ENCODE data around the gene RNU6-7.

The RNU6-7 gene

GRCh38 chr14:32201816-32202490 is at the start of gene RNU6-7:
RNU6-7 (plus strand) TSS chr14:32202045.
- H3K4me1 ChIP-seq (ENCODE audit: insufficient read depth, low read length): 0 out of 2 replicates have a peak, but pooled peaks cover 7% of the 10 kb centered on the region
- no peaks in the 10 kb centered on the region for H3K9me3 ChIP-seq (ENCODE audit: control insufficient read depth, insufficient read depth, low read length)
- no peaks in the 10 kb centered on the region for H3K36me3 ChIP-seq (ENCODE audit: insufficient read depth, low read length)
- peak within 1 kb of the TSS; percentile 85 for H3K9ac ChIP-seq (ENCODE audit: low read depth, low read length)

DNA sequence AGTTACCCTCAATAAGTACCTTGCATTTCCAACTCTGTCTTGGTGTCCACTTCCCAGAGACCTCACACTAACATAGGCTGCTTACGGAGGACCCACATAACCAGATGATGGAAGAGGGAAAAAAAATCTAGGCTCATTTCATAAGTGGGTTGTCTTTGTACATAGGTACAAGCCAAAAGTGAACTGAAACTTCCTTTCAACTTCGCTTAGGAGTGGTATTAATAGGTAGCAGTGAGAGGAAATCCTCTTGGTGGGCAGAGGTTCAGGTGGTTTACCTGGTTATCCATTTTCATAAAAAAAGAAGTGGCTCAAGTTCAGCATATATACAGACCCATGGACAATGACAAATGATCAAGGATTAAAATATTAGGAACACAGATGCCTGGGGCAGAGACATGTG is 35.8 kb upstream of the RNU6-7 start:
- Histone ChIP-seq H3K9ac (ENCODE audit: low read depth, low read length) (no peak overlapping the region), H3K36me3 (ENCODE audit: insufficient read depth, low read length) (no peaks in the 10 kb centered on the region; the same call in 1 of the 2 replicates), H3K9me3 (ENCODE audit: control insufficient read depth, insufficient read depth, low read length) (peaks cover 4% of the 10 kb centered on the region; the same call in 1 of the 2 replicates), H3K4me1 (ENCODE audit: insufficient read depth, low read length) (no peaks in the 10 kb centered on the region)

DNA sequence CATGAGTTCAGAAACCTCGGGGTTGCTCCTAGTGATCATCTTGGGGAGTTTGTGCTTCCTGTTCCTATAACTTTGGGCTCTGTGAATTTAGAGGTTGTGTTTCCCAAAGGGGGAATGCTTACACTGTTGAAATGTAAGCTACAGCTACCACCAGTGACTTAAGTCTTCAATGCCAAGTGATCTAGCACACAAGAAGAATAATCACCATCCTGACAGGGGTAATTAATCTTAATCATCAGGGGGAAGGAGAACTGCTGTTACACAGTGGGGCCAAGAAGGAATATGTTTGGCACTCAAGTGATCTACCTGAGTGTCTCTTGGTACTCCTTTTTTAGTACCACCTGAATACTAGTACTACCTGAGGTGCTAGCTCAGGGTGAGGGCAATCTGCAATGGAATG is 34.9 kb upstream of the RNU6-7 start:
- Histone ChIP-seq H3K9me3 (ENCODE audit: control insufficient read depth, insufficient read depth, low read length) (peaks cover 2% of the 10 kb centered on the region; the same call in 1 of the 2 replicates), H3K36me3 (ENCODE audit: insufficient read depth, low read length) (no peaks in the 10 kb centered on the region), H3K4me1 (ENCODE audit: insufficient read depth, low read length) (no peaks in the 10 kb centered on the region), H3K9ac (ENCODE audit: low read depth, low read length) (no peak overlapping the region)

- Histone ChIP-seq H3K9me3 (ENCODE audit: control insufficient read depth, insufficient read depth, low read length) (no peaks in the 10 kb centered on the region; the same call in 1 of the 2 replicates), H3K36me3 (ENCODE audit: insufficient read depth, low read length) (no peaks in the 10 kb centered on the region), H3K4me1 (ENCODE audit: insufficient read depth, low read length) (no peaks in the 10 kb centered on the region), H3K9ac (ENCODE audit: low read depth, low read length) (no peak overlapping the region)
These were observed 33.9 kb upstream of the RNU6-7 start for GRCh38 chr14:32167907-32168306.

DNA sequence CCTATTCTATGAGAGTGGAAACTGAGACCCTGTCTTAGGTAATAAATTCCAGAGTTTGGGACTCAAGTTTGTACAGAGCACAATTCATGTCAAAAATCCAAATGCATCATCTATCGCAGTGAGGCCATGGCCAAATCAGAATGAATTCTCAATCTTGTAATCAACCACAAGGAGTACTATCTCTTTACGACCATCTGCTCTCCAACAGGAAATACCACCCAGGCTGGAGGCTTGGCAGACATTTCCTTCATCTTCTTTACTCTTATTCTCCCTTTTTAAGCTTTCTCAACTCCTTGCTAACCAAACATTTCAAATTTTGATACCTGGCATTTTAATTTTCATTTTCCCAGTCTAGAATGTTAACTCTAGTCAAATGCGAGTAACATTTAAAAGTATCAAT is 32.7 kb upstream of the RNU6-7 start:
- H3K36me3 ChIP-seq (ENCODE audit: insufficient read depth, low read length): no peaks in the 10 kb centered on the region
- H3K9ac ChIP-seq (ENCODE audit: low read depth, low read length): no peak overlapping the region
- H3K9me3 ChIP-seq (ENCODE audit: control insufficient read depth, insufficient read depth, low read length): no peaks in the 10 kb centered on the region; the same call in 1 of the 2 replicates
- no peaks in the 10 kb centered on the region for H3K4me1 ChIP-seq (ENCODE audit: insufficient read depth, low read length)

DNA sequence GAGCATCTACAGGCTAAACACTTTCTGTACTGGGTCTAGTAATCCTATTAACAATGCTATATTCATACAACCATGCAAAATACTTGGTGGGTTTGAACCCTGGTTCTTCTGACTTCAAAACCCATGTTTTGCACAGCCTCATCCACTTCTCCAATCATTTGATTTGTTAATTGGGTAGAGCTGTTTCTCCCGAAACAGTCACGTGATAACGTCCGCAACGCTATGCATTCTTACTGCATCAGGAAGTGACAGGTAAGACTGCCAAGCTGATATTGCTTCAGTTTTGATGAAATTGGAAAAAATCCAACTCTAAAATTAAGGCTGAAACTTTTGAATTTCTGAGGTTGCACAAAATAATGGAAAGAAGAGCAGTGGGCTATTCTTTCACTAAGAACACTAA is 30.4 kb upstream of the RNU6-7 start:
- Histone ChIP-seq H3K9ac (ENCODE audit: low read depth, low read length) (no peak overlapping the region), H3K4me1 (ENCODE audit: insufficient read depth, low read length) (no peaks in the 10 kb centered on the region), H3K36me3 (ENCODE audit: insufficient read depth, low read length) (no peaks in the 10 kb centered on the region), H3K9me3 (ENCODE audit: control insufficient read depth, insufficient read depth, low read length) (no peaks in the 10 kb centered on the region; the same call in 1 of the 2 replicates)

DNA sequence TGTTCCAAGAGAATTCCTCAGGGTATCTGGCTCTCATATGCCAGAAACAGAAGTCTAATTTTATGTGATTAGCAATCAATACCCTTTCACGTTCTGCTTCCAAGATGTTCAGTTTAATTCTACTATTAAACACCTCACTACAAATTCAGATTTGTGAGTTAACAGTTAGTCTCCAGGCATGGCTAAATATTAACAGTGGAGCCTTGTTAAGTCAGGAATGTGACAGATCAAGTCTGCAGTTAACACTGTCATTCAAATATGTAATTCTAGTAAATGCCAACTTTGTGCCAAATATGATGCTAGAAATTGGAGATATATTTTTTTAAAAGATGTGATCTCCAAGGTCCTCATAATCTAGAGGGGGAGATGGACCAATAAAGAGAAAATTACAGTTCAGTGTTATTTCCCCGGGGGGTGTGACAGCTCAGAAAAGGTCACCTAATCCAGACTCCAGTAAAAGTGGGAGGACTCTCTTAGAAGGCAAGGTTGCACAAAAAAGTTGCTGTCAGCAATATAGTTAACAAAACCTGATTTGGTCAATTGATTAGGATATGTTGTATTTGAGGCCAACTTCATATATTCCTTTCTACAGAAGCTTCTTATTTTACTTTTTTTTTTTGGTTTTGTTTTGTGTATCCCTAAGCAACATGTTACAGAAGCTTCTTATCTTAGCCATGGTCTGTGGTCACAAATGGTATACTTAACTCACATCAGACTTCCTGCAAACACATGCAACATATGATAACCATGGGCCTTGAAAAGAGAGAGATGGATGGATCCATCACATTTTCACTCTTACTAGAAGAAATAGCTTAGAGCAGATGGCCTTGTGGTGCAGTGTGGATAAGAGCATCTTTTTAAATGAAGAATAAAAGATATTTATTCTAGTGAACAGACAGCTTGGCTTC is 18.4 kb upstream of the RNU6-7 start:
- Histone ChIP-seq H3K9ac (ENCODE audit: low read depth, low read length) (no peak overlapping the region), H3K36me3 (ENCODE audit: insufficient read depth, low read length) (no peaks in the 10 kb centered on the region), H3K9me3 (ENCODE audit: control insufficient read depth, insufficient read depth, low read length) (peaks cover 6% of the 10 kb centered on the region; the same call in 1 of the 2 replicates), H3K4me1 (ENCODE audit: insufficient read depth, low read length) (no peaks in the 10 kb centered on the region)

- no peaks in the 10 kb centered on the region for H3K4me1 ChIP-seq (ENCODE audit: insufficient read depth, low read length)
- H3K9me3 ChIP-seq (ENCODE audit: control insufficient read depth, insufficient read depth, low read length): peaks cover 6% of the 10 kb centered on the region; the same call in 1 of the 2 replicates
- no peak overlapping the region for H3K9ac ChIP-seq (ENCODE audit: low read depth, low read length)
- H3K36me3 ChIP-seq (ENCODE audit: insufficient read depth, low read length): no peaks in the 10 kb centered on the region
These were observed 16.7 kb upstream of the RNU6-7 start for GRCh38 chr14:32185097-32185496.

DNA sequence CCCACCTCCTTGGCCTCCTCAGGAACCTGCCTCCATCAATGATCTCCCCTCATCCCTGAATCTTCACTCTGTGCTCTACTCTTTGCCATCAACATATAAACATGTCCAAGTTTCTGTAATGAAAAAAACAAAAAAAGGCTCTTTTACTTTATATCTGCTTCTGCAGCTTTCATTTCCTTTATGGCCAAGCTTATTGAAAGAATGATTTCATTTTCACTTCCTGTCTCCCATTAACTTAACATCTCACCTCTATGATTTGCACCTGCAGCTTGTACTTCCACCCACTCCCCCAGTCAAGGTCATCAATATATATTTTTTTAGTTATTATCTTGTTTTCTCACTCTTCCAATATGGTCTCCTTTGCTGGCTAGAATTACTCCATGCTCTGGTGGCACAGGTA is 15.6 kb upstream of the RNU6-7 start:
- H3K36me3 ChIP-seq (ENCODE audit: insufficient read depth, low read length): no peaks in the 10 kb centered on the region
- H3K9me3 ChIP-seq (ENCODE audit: control insufficient read depth, insufficient read depth, low read length): peaks cover 6% of the 10 kb centered on the region; the same call in 1 of the 2 replicates
- no peak overlapping the region for H3K9ac ChIP-seq (ENCODE audit: low read depth, low read length)
- H3K4me1 ChIP-seq (ENCODE audit: insufficient read depth, low read length): no peaks in the 10 kb centered on the region

DNA sequence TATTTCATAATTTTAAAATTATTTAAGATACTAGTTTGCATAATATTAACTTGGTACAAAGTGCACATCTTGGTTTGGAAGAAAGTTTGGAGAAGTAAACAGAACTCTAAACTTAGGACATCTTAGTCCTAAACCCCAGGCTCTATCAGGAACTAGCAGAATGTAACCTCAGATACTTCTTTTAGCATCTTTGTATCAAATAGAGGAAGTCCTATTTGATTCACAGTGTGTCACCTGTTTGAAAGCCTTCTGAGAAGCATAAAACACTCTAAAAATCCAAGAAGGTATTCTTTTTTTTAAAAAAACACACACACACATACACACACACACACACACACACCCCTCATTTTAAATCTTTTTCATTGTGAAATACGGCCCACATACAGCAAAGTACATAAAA is 12.0 kb upstream of the RNU6-7 start:
- Histone ChIP-seq H3K9ac (ENCODE audit: low read depth, low read length) (no peak overlapping the region), H3K4me1 (ENCODE audit: insufficient read depth, low read length) (no peaks in the 10 kb centered on the region), H3K9me3 (ENCODE audit: control insufficient read depth, insufficient read depth, low read length) (peaks cover 6% of the 10 kb centered on the region; the same call in 1 of the 2 replicates), H3K36me3 (ENCODE audit: insufficient read depth, low read length) (no peaks in the 10 kb centered on the region)

DNA sequence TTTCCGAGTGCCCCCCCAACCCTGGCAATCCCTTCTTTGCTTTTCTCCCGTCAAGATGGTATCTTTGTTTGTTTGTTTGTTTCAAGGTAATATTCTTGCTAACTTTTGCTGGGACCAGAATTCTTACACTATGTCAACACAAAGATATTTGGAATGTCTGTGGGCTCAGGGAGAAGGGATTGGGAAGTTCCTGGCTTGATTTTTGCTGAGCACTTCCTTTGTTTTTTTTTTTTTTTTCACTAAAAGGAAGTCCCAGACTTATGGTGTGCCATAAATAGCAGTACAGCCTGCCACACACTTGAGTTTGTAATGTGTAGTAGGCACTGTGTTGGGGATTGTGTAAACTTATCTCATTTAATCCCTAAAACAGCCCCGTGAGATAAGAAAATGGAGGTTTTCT is 11.2 kb upstream of the RNU6-7 start:
- Histone ChIP-seq H3K36me3 (ENCODE audit: insufficient read depth, low read length) (no peaks in the 10 kb centered on the region), H3K4me1 (ENCODE audit: insufficient read depth, low read length) (no peaks in the 10 kb centered on the region), H3K9ac (ENCODE audit: low read depth, low read length) (no peak overlapping the region), H3K9me3 (ENCODE audit: control insufficient read depth, insufficient read depth, low read length) (no peaks in the 10 kb centered on the region)

- H3K9me3 ChIP-seq (ENCODE audit: control insufficient read depth, insufficient read depth, low read length): no peaks in the 10 kb centered on the region
- no peaks in the 10 kb centered on the region for H3K4me1 ChIP-seq (ENCODE audit: insufficient read depth, low read length)
- no peaks in the 10 kb centered on the region for H3K36me3 ChIP-seq (ENCODE audit: insufficient read depth, low read length)
- H3K9ac ChIP-seq (ENCODE audit: low read depth, low read length): no peak overlapping the region
These were observed 9.0 kb upstream of the RNU6-7 start for GRCh38 chr14:32192712-32193373.

GRCh38 chr14:32193532-32193931 is 8.3 kb upstream of the RNU6-7 start:
- Histone ChIP-seq H3K9ac (ENCODE audit: low read depth, low read length) (no peak overlapping the region), H3K9me3 (ENCODE audit: control insufficient read depth, insufficient read depth, low read length) (no peaks in the 10 kb centered on the region), H3K36me3 (ENCODE audit: insufficient read depth, low read length) (no peaks in the 10 kb centered on the region), H3K4me1 (ENCODE audit: insufficient read depth, low read length) (no peaks in the 10 kb centered on the region)

- H3K4me1 ChIP-seq (ENCODE audit: insufficient read depth, low read length): no peaks in the 10 kb centered on the region
- no peak overlapping the region for H3K9ac ChIP-seq (ENCODE audit: low read depth, low read length)
- no peaks in the 10 kb centered on the region for H3K36me3 ChIP-seq (ENCODE audit: insufficient read depth, low read length)
- H3K9me3 ChIP-seq (ENCODE audit: control insufficient read depth, insufficient read depth, low read length): no peaks in the 10 kb centered on the region
These were observed 6.2 kb upstream of the RNU6-7 start for GRCh38 chr14:32195636-32196035.

Measured in ES-I3 (cell line).